Measurements from ENCODE around the gene SPAG7.

- TF ChIP-seq, protein P1, sequence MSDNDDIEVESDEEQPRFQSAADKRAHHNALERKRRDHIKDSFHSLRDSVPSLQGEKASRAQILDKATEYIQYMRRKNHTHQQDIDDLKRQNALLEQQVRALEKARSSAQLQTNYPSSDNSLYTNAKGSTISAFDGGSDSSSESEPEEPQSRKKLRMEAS (CRISPR knock-in tag; IDR thresholded peaks at IDR 0.05) = no peak
- TF ChIP-seq, protein P2, sequence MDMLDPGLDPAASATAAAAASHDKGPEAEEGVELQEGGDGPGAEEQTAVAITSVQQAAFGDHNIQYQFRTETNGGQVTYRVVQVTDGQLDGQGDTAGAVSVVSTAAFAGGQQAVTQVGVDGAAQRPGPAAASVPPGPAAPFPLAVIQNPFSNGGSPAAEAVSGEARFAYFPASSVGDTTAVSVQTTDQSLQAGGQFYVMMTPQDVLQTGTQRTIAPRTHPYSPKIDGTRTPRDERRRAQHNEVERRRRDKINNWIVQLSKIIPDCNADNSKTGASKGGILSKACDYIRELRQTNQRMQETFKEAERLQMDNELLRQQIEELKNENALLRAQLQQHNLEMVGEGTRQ (CRISPR knock-in tag; IDR thresholded peaks at IDR 0.05) = no peak
- TF ChIP-seq E2F5 (CRISPR knock-in tag; IDR thresholded peaks at IDR 0.05) (no peak), TEAD4 (CRISPR knock-in tag; IDR thresholded peaks at IDR 0.05) (no peak), ETV6 (CRISPR knock-in tag; IDR thresholded peaks at IDR 0.05) (no peak), ZNF138 (CRISPR knock-in tag; conservative IDR thresholded peaks at IDR 0.05) (no peak), NFE2L1 (CRISPR knock-in tag; IDR thresholded peaks at IDR 0.05) (no peak), ZNF232 (CRISPR knock-in tag; IDR thresholded peaks at IDR 0.05) (no peak), GRHL2 (CRISPR knock-in tag; IDR thresholded peaks at IDR 0.05; ENCODE audit: insufficient replicate concordance, severe bottlenecking) (no peak)
- TF ChIP-seq, protein P3, sequence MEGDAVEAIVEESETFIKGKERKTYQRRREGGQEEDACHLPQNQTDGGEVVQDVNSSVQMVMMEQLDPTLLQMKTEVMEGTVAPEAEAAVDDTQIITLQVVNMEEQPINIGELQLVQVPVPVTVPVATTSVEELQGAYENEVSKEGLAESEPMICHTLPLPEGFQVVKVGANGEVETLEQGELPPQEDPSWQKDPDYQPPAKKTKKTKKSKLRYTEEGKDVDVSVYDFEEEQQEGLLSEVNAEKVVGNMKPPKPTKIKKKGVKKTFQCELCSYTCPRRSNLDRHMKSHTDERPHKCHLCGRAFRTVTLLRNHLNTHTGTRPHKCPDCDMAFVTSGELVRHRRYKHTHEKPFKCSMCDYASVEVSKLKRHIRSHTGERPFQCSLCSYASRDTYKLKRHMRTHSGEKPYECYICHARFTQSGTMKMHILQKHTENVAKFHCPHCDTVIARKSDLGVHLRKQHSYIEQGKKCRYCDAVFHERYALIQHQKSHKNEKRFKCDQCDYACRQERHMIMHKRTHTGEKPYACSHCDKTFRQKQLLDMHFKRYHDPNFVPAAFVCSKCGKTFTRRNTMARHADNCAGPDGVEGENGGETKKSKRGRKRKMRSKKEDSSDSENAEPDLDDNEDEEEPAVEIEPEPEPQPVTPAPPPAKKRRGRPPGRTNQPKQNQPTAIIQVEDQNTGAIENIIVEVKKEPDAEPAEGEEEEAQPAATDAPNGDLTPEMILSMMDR (IDR thresholded peaks at IDR 0.05) = no peak
These were observed 2.0 kb upstream of the SPAG7 start for GRCh38 chr17:4969551-4970173.
